ENCODE data around the gene MRPL3.
"Not testable (repeated sequence)": the region's sequence is repeated elsewhere in the genome, so short reads cannot be mapped to it uniquely, and the experiment has no call there.

Gene MRPL3

DNA sequence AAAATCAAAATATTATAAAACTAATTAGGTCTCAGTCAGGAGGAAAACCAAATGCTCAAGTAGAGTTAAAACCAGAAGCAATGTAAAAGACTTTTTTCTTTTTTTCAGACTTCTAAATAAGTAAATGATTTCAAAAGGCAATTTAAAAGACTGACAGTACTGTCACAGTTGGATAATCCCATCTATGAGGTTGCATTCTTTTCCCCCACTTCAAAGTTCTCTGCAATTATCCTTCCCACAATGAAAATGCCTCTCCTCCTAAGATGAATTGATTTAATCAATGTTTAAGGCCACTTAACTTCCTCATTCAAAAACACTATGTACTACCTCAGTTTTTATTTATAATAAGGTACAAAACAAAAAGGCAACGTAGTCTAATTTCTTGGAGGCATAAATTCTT, 8.1 kb downstream of the MRPL3 start:
- Histone ChIP-seq H3K9ac (ENCODE audit: low read length) (no peak overlapping the region), H3K4me3 (ENCODE audit: low read length) (no peak overlapping the region), H3K9me3 (ENCODE audit: control insufficient read depth, low read depth, low read length) (no peaks in the 10 kb centered on the region), H3K27me3 (ENCODE audit: control insufficient read depth, insufficient read depth, low read length) (no peaks in the 10 kb centered on the region), H3K4me1 (ENCODE audit: control insufficient read depth, low read depth, low read length) (no peaks in the 10 kb centered on the region), H3K36me3 (ENCODE audit: control insufficient read depth, low read depth, low read length) (peaks cover 88% of the 10 kb centered on the region), H3K27ac (ENCODE audit: low read length) (no peak overlapping the region)

DNA sequence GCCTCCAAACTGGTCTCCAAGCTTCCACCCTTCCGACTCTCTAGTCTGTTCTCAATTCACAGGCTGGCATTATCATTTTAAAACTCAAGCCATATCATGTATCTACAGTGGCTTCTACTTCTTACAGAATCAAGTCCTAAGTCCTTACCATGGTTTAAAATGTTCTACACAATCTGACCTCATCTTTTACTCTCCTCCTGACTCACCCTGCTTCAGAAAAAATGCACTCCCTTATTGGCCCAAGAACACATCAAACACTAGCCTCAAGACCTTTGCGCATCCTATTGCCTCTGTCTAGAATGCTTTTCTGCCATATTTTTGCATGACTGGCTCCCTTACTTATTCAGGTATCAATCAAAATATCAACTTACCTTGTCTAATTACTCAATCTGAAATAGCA, 11.0 kb downstream of the MRPL3 start:
- no peak overlapping the region for H3K27ac ChIP-seq (ENCODE audit: low read length)
- H3K9ac ChIP-seq (ENCODE audit: low read length) = no peak overlapping the region
- peaks cover 84% of the 10 kb centered on the region for H3K36me3 ChIP-seq (ENCODE audit: control insufficient read depth, low read depth, low read length)
- no peaks in the 10 kb centered on the region for H3K9me3 ChIP-seq (ENCODE audit: control insufficient read depth, low read depth, low read length)
- no peak overlapping the region for H3K4me3 ChIP-seq (ENCODE audit: low read length)
- H3K4me1 ChIP-seq (ENCODE audit: control insufficient read depth, low read depth, low read length) = no peaks in the 10 kb centered on the region
- H3K27me3 ChIP-seq (ENCODE audit: control insufficient read depth, insufficient read depth, low read length) = no peaks in the 10 kb centered on the region

DNA sequence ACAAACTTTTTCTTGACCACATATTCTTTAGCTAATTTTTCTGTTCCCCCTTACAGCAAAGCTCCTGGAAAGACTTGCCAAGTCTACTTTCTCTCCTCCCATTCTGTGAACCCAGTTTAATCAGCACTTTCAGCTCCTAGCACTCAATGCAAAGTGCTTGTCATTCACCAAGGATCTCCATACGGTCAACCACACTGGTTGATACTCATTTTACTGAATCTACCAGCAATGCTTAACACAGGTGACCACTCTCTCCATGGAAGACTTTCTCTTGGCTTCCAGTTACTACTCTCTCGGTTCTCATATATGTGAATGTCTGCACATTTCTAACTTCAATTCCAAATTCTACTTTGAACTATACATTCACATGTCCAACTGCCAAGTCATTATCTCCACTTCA, 11.7 kb downstream of the MRPL3 start:
- Histone ChIP-seq H3K9ac (ENCODE audit: low read length) (no peak overlapping the region), H3K4me3 (ENCODE audit: low read length) (no peak overlapping the region), H3K9me3 (ENCODE audit: control insufficient read depth, low read depth, low read length) (no peaks in the 10 kb centered on the region), H3K36me3 (ENCODE audit: control insufficient read depth, low read depth, low read length) (peaks cover 77% of the 10 kb centered on the region), H3K27me3 (ENCODE audit: control insufficient read depth, insufficient read depth, low read length) (no peaks in the 10 kb centered on the region), H3K4me1 (ENCODE audit: control insufficient read depth, low read depth, low read length) (no peaks in the 10 kb centered on the region), H3K27ac (ENCODE audit: low read length) (no peak overlapping the region)

GRCh38 chr3:131486545-131486944, 16.2 kb downstream of the MRPL3 start:
- not testable (repeated sequence) for H3K4me1 ChIP-seq (ENCODE audit: control insufficient read depth, low read depth, low read length); H3K9me3 ChIP-seq (ENCODE audit: control insufficient read depth, low read depth, low read length)
- peaks cover 62% of the 10 kb centered on the region for H3K36me3 ChIP-seq (ENCODE audit: control insufficient read depth, low read depth, low read length)

GRCh38 chr3:131485119-131485518, 17.7 kb downstream of the MRPL3 start:
- Histone ChIP-seq H3K9me3 (ENCODE audit: control insufficient read depth, low read depth, low read length) (no peaks in the 10 kb centered on the region), H3K4me1 (ENCODE audit: control insufficient read depth, low read depth, low read length) (no peaks in the 10 kb centered on the region), H3K9ac (ENCODE audit: low read length) (no peak overlapping the region), H3K27ac (ENCODE audit: low read length) (no peak overlapping the region), H3K36me3 (ENCODE audit: control insufficient read depth, low read depth, low read length) (peaks cover 61% of the 10 kb centered on the region), H3K4me3 (ENCODE audit: low read length) (no peak overlapping the region), H3K27me3 (ENCODE audit: control insufficient read depth, insufficient read depth, low read length) (no peaks in the 10 kb centered on the region)

More at GRCh38 chr3:131486545-131486944, 16.2 kb downstream of the MRPL3 start:
- H3K27me3 ChIP-seq (ENCODE audit: control insufficient read depth, insufficient read depth, low read length); H3K4me3 ChIP-seq (ENCODE audit: low read length); H3K9ac ChIP-seq (ENCODE audit: low read length); H3K27ac ChIP-seq (ENCODE audit: low read length): not testable (repeated sequence)

GRCh38 chr3:131484496-131485111, 18.2 kb downstream of the MRPL3 start:
- Histone ChIP-seq H3K27me3 (ENCODE audit: control insufficient read depth, insufficient read depth, low read length) (no peaks in the 10 kb centered on the region), H3K9ac (ENCODE audit: low read length) (no peak overlapping the region), H3K27ac (ENCODE audit: low read length) (no peak overlapping the region), H3K4me3 (ENCODE audit: low read length) (no peak overlapping the region), H3K9me3 (ENCODE audit: control insufficient read depth, low read depth, low read length) (no peaks in the 10 kb centered on the region), H3K36me3 (ENCODE audit: control insufficient read depth, low read depth, low read length) (peaks cover 58% of the 10 kb centered on the region), H3K4me1 (ENCODE audit: control insufficient read depth, low read depth, low read length) (no peaks in the 10 kb centered on the region)

- H3K9ac ChIP-seq (ENCODE audit: low read length) = no peak overlapping the region
- H3K36me3 ChIP-seq (ENCODE audit: control insufficient read depth, low read depth, low read length) = peaks cover 43% of the 10 kb centered on the region
- no peaks in the 10 kb centered on the region for H3K4me1 ChIP-seq (ENCODE audit: control insufficient read depth, low read depth, low read length)
- no peak overlapping the region for H3K4me3 ChIP-seq (ENCODE audit: low read length)
- no peaks in the 10 kb centered on the region for H3K27me3 ChIP-seq (ENCODE audit: control insufficient read depth, insufficient read depth, low read length)
- H3K9me3 ChIP-seq (ENCODE audit: control insufficient read depth, low read depth, low read length) = no peaks in the 10 kb centered on the region
- no peak overlapping the region for H3K27ac ChIP-seq (ENCODE audit: low read length)
Observed at GRCh38 chr3:131480116-131480515, 22.7 kb downstream of the MRPL3 start.

DNA sequence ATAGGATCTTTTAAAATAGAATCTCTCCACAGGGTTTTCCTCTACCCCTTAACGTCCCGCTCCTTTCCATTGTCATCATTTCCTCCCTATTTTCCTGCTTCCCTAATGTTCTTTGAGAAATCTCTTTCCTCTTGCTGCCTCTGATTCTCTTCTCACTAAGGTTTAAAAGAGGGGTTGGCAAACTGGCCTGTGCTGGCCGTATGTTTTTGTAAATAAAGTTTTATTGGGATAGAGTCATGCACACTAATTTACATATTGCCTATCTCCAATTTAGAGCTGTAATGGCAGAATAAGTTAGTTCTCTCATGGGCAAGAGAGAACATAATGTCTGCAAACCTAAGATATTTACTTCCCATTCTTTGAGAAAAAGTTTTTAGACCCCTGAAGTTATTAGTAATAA, 25.0 kb downstream of the MRPL3 start:
- H3K27me3 ChIP-seq (ENCODE audit: control insufficient read depth, insufficient read depth, low read length) = no peaks in the 10 kb centered on the region
- H3K9ac ChIP-seq (ENCODE audit: low read length) = no peak overlapping the region
- no peak overlapping the region for H3K27ac ChIP-seq (ENCODE audit: low read length)
- no peak overlapping the region for H3K4me3 ChIP-seq (ENCODE audit: low read length)
- no peaks in the 10 kb centered on the region for H3K4me1 ChIP-seq (ENCODE audit: control insufficient read depth, low read depth, low read length)
- H3K36me3 ChIP-seq (ENCODE audit: control insufficient read depth, low read depth, low read length) = peaks cover 26% of the 10 kb centered on the region
- no peaks in the 10 kb centered on the region for H3K9me3 ChIP-seq (ENCODE audit: control insufficient read depth, low read depth, low read length)

GRCh38 chr3:131474115-131474514, 28.7 kb downstream of the MRPL3 start:
- no peak overlapping the region for H3K9ac ChIP-seq (ENCODE audit: low read length)
- H3K4me1 ChIP-seq (ENCODE audit: control insufficient read depth, low read depth, low read length) = no peaks in the 10 kb centered on the region
- H3K27ac ChIP-seq (ENCODE audit: low read length) = no peak overlapping the region
- H3K27me3 ChIP-seq (ENCODE audit: control insufficient read depth, insufficient read depth, low read length) = no peaks in the 10 kb centered on the region
- H3K4me3 ChIP-seq (ENCODE audit: low read length) = no peak overlapping the region
- no peaks in the 10 kb centered on the region for H3K9me3 ChIP-seq (ENCODE audit: control insufficient read depth, low read depth, low read length)
- H3K36me3 ChIP-seq (ENCODE audit: control insufficient read depth, low read depth, low read length) = peaks cover 30% of the 10 kb centered on the region

GRCh38 chr3:131470377-131470776, 32.4 kb downstream of the MRPL3 start:
- no peaks in the 10 kb centered on the region for H3K9me3 ChIP-seq (ENCODE audit: control insufficient read depth, low read depth, low read length)
- H3K27ac ChIP-seq (ENCODE audit: low read length) = no peak overlapping the region
- no peaks in the 10 kb centered on the region for H3K27me3 ChIP-seq (ENCODE audit: control insufficient read depth, insufficient read depth, low read length)
- peaks cover 55% of the 10 kb centered on the region for H3K36me3 ChIP-seq (ENCODE audit: control insufficient read depth, low read depth, low read length)
- no peak overlapping the region for H3K4me3 ChIP-seq (ENCODE audit: low read length)
- no peaks in the 10 kb centered on the region for H3K4me1 ChIP-seq (ENCODE audit: control insufficient read depth, low read depth, low read length)
- no peak overlapping the region for H3K9ac ChIP-seq (ENCODE audit: low read length)

- Histone ChIP-seq H3K27me3 (ENCODE audit: control insufficient read depth, insufficient read depth, low read length) (no peaks in the 10 kb centered on the region), H3K9ac (ENCODE audit: low read length) (no peak overlapping the region), H3K27ac (ENCODE audit: low read length) (no peak overlapping the region), H3K4me1 (ENCODE audit: control insufficient read depth, low read depth, low read length) (no peaks in the 10 kb centered on the region), H3K9me3 (ENCODE audit: control insufficient read depth, low read depth, low read length) (no peaks in the 10 kb centered on the region), H3K4me3 (ENCODE audit: low read length) (no peak overlapping the region), H3K36me3 (ENCODE audit: control insufficient read depth, low read depth, low read length) (peaks cover 15% of the 10 kb centered on the region)
Observed at GRCh38 chr3:131458653-131459052, 44.1 kb downstream of the MRPL3 start.

GRCh38 chr3:131457220-131457619, 45.6 kb downstream of the MRPL3 start:
- no peaks in the 10 kb centered on the region for H3K27me3 ChIP-seq (ENCODE audit: control insufficient read depth, insufficient read depth, low read length)
- H3K27ac ChIP-seq (ENCODE audit: low read length) = no peak overlapping the region
- no peak overlapping the region for H3K4me3 ChIP-seq (ENCODE audit: low read length)
- H3K9me3 ChIP-seq (ENCODE audit: control insufficient read depth, low read depth, low read length) = no peaks in the 10 kb centered on the region
- H3K9ac ChIP-seq (ENCODE audit: low read length) = no peak overlapping the region
- peaks cover 8% of the 10 kb centered on the region for H3K36me3 ChIP-seq (ENCODE audit: control insufficient read depth, low read depth, low read length)
- no peaks in the 10 kb centered on the region for H3K4me1 ChIP-seq (ENCODE audit: control insufficient read depth, low read depth, low read length)
